Measurements from ENCODE around the gene EMB. TPM values are rescaled to one million over a fixed set of nuclear protein-coding genes. Genes with fewer than 3 reads are reported as not detected.

The EMB gene
- total RNA-seq, 4 donors from 2014 or later = 0.20 to 13.0 (median 7.9) TPM

GRCh38 chr5:50359187-50359586, 81.9 kb downstream of the EMB start:
- Histone ChIP-seq H3K27me3 (no peaks in the 10 kb centered on the region), H3K4me3 (no peak overlapping the region), H3K27ac (no peak overlapping the region), H3K9me3 (no peaks in the 10 kb centered on the region), H3K4me1 (no peaks in the 10 kb centered on the region), H3K36me3 (no peaks in the 10 kb centered on the region)
- in situ Hi-C loops (cut with MboI; ENCODE audit: low pct_ligation_motif_present in 1 of 4, low pct_unique_long_range_greater_than_20kb in 1 of 4, low sequenced_read_pairs in 3 of 4) = no loop called here
- TF ChIP-seq, protein P1, sequence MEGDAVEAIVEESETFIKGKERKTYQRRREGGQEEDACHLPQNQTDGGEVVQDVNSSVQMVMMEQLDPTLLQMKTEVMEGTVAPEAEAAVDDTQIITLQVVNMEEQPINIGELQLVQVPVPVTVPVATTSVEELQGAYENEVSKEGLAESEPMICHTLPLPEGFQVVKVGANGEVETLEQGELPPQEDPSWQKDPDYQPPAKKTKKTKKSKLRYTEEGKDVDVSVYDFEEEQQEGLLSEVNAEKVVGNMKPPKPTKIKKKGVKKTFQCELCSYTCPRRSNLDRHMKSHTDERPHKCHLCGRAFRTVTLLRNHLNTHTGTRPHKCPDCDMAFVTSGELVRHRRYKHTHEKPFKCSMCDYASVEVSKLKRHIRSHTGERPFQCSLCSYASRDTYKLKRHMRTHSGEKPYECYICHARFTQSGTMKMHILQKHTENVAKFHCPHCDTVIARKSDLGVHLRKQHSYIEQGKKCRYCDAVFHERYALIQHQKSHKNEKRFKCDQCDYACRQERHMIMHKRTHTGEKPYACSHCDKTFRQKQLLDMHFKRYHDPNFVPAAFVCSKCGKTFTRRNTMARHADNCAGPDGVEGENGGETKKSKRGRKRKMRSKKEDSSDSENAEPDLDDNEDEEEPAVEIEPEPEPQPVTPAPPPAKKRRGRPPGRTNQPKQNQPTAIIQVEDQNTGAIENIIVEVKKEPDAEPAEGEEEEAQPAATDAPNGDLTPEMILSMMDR (IDR thresholded peaks at IDR 0.05) = no peak
- TF ChIP-seq POLR2A (IDR thresholded peaks at IDR 0.05) = no peak
- no peak for TF ChIP-seq EP300 (IDR thresholded peaks at IDR 0.05; ENCODE audit: low read depth)
- TF ChIP-seq POLR2AphosphoS5 (IDR thresholded peaks at IDR 0.05) = no peak
- intact Hi-C loops (cut with DNase I; ENCODE audit: low total_unique reads) = no loop called here
- DNase-seq = no peak

GRCh38 chr5:50352382-50352781, 88.7 kb downstream of the EMB start:
- H3K4me3 ChIP-seq = no peak overlapping the region
- intact Hi-C loops (cut with DNase I; ENCODE audit: low total_unique reads) = no loop called here
- in situ Hi-C loops (cut with MboI; ENCODE audit: low pct_ligation_motif_present in 1 of 4, low pct_unique_long_range_greater_than_20kb in 1 of 4, low sequenced_read_pairs in 3 of 4) = no loop called here
- no peaks in the 10 kb centered on the region for H3K36me3 ChIP-seq
- DNase-seq = no peak
- WGBS, 2 donors (ENCODE audit: low coverage in 1 of 2) = 65 to 100% methylated on average over 1 to 2 of the region's 2 CpGs
- TF ChIP-seq POLR2AphosphoS5 (IDR thresholded peaks at IDR 0.05) (no peak), POLR2A (IDR thresholded peaks at IDR 0.05) (no peak), EP300 (IDR thresholded peaks at IDR 0.05; ENCODE audit: low read depth) (no peak)
- TF ChIP-seq, protein P1 (IDR thresholded peaks at IDR 0.05) = no peak
- no peak overlapping the region for H3K27ac ChIP-seq
- no peaks in the 10 kb centered on the region for H3K9me3 ChIP-seq
- no peaks in the 10 kb centered on the region for H3K27me3 ChIP-seq
- H3K4me1 ChIP-seq = no peaks in the 10 kb centered on the region

Other genes with a start within 250 kb of the EMB start
- gene PARP8, start 225.3 kb upstream of the EMB start, total RNA-seq = 10 to 100 TPM in 1 of 4 donors, 1 to 10 TPM in 3; 3.6 to 26.0 (median 6.1) TPM

All from transverse colon (tissue), 4 donors.